Mucosa of descending colon (tissue), 3 donors: Measurements from ENCODE around the gene CRB3. TPM values are rescaled to one million over a fixed set of nuclear protein-coding genes. Genes with fewer than 3 reads are reported as not detected.

Experiments
- ATAC-seq: fragments of 200-7000 bp; cut with Tn5 transposase; one replicate; pipeline ENCODE4 v1.9.1; 2020; ENCODE audit warnings: mild to moderate bottlenecking, moderate library complexity
- DNase-seq, 3 donors: peaks; one replicate each; pipeline ENCODE4 v3.0.0-alpha.2; 2020
- H3K36me3 ChIP-seq: fragments of 200-600 bp; one replicate; pipeline ENCODE4 v1.8.0; 2021; ENCODE audit warnings: low read depth, mild to moderate bottlenecking
- H3K4me1 ChIP-seq: fragments of 200-600 bp; one replicate; pipeline ENCODE4 v1.8.0; 2021; ENCODE audit warnings: low read depth, mild to moderate bottlenecking
- H3K4me3 ChIP-seq: fragments of 200-600 bp; one replicate; pipeline ENCODE4 v1.8.0; 2021; ENCODE audit warnings: mild to moderate bottlenecking
- H3K9me3 ChIP-seq: fragments of 200-600 bp; one replicate; pipeline ENCODE4 v1.8.0; 2021; ENCODE audit warnings: mild to moderate bottlenecking
- CTCF ChIP-seq: fragments of 200-600 bp; IDR thresholded peaks from one replicate; pipeline ENCODE4 v1.8.0; 2022; ENCODE audit warnings: antibody characterized with exemption, mild to moderate bottlenecking
- intact Hi-C, 2 donors: fragments of 100-400 bp; cut with DNase I in 1 of 2; cut with micrococcal nuclease in 1 of 2; formaldehyde crosslinking; loops; one replicate each; pipeline versions ENCODE4 v1.11.0 to v1.11.1; 2022; cut with DNase I, micrococcal nuclease
- total RNA-seq, 3 donors: library from RNA; stranded (reverse); fragmentation: NEBNext Ultra II Directional in 2 of 3; extraction: Animal tissue kit (Norgen Biotek cat#: 25700) in 2 of 3; gene quantifications; one replicate each; pipeline versions ENCODE4 v1.2.1 to v1.2.4, GENCODE V29; 2021 to 2023
- donor health status: DM: no; HTN: no; CAD: no; lungs with moderate emphysema.
- donor health status: DM: no; HTN: no; CAD: no.
- donor health status: DM: no; HTN: yes; CAD: no.

Gene CRB3
- total RNA-seq, 3 donors from 2014 or later = 49.9 to 139 (median 86.0) TPM

DNA sequence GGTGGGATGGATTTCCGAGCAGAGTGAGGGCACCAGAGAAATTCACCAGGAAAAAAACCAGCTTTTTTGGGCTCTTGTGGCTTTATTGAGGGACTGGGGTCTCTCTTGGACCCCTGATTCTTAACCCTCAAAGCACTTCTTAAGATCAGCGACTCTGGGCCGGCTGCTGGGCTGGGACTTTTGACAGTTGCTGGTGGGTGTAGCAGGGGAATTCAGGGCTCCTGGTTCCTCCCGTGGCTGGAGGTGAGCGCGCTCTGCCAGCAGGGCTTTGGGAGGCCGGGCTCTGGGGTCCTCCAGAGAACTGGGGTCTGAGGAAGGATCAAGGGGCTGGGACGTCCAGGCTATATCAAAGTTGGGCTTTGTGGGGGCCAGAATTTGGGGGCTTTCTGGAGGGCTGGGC is 3.3 kb downstream of the CRB3 start:
- Histone ChIP-seq H3K4me3 (no peak overlapping the region), H3K4me1 (peaks cover 17% of the 10 kb centered on the region), H3K36me3 (no peaks in the 10 kb centered on the region), H3K9me3 (no peaks in the 10 kb centered on the region)
- no peak for ATAC-seq
- intact Hi-C loops = no loop called here
- TF ChIP-seq CTCF = no peak
- DNase-seq = no peak

- DNase-seq = no peak
- ATAC-seq = no peak
- Histone ChIP-seq H3K4me3 (no peak overlapping the region), H3K4me1 (no peaks in the 10 kb centered on the region), H3K36me3 (no peaks in the 10 kb centered on the region), H3K9me3 (no peaks in the 10 kb centered on the region)
- no peak for TF ChIP-seq CTCF
- intact Hi-C loops = no loop called here
Measured at GRCh38 chr19:6470173-6470572, 6.1 kb downstream of the CRB3 start.

GRCh38 chr19:6471076-6471475 is 7.0 kb downstream of the CRB3 start:
- DNase-seq (no peak), ATAC-seq (no peak)
- TF ChIP-seq CTCF = no peak
- H3K36me3 ChIP-seq = no peaks in the 10 kb centered on the region
- intact Hi-C loops = no loop called here
- no peaks in the 10 kb centered on the region for H3K9me3 ChIP-seq
- H3K4me3 ChIP-seq = no peak overlapping the region
- peaks cover 8% of the 10 kb centered on the region for H3K4me1 ChIP-seq

DNA sequence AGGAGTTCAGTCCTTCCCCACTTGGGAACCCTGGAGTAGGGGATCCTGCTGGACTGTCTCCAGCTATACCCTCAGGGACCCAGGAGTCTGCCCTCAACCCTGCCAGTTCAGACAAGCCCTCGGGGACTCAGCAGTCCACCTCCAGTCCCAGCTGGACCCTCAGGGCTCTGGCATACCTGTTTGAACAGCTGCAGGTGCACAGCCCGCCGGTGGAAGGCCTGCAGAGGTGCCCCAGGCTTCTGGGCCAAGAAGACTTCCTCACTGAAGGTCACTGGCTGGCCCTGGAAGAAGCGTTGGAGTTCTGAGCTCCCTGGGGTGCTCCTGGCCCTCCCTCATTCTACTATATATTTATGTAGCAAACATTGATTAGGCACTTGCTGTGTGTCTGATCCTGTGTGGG is 8.6 kb downstream of the CRB3 start:
- DNase-seq (no peak), ATAC-seq (no peak)
- Histone ChIP-seq H3K4me3 (no peak overlapping the region), H3K9me3 (no peaks in the 10 kb centered on the region), H3K36me3 (no peaks in the 10 kb centered on the region), H3K4me1 (peaks cover 8% of the 10 kb centered on the region)
- intact Hi-C loops = no loop called here
- TF ChIP-seq CTCF = no peak

- Histone ChIP-seq H3K9me3 (no peaks in the 10 kb centered on the region), H3K36me3 (no peaks in the 10 kb centered on the region), H3K4me3 (no peak overlapping the region), H3K4me1 (peaks cover 8% of the 10 kb centered on the region)
- no peak for TF ChIP-seq CTCF
- intact Hi-C loops = no loop called here
- DNase-seq (no peak), ATAC-seq (no peak)
Measured at GRCh38 chr19:6473647-6474046, 9.6 kb downstream of the CRB3 start.
